ENCODE data around the gene COL24A1. TPM values are rescaled to one million over a fixed set of nuclear protein-coding genes. Genes with fewer than 3 reads are reported as not detected.

Gene COL24A1
- 0.10 and 0.18 TPM in 2 replicates for polyA plus RNA-seq (2013)

DNA sequence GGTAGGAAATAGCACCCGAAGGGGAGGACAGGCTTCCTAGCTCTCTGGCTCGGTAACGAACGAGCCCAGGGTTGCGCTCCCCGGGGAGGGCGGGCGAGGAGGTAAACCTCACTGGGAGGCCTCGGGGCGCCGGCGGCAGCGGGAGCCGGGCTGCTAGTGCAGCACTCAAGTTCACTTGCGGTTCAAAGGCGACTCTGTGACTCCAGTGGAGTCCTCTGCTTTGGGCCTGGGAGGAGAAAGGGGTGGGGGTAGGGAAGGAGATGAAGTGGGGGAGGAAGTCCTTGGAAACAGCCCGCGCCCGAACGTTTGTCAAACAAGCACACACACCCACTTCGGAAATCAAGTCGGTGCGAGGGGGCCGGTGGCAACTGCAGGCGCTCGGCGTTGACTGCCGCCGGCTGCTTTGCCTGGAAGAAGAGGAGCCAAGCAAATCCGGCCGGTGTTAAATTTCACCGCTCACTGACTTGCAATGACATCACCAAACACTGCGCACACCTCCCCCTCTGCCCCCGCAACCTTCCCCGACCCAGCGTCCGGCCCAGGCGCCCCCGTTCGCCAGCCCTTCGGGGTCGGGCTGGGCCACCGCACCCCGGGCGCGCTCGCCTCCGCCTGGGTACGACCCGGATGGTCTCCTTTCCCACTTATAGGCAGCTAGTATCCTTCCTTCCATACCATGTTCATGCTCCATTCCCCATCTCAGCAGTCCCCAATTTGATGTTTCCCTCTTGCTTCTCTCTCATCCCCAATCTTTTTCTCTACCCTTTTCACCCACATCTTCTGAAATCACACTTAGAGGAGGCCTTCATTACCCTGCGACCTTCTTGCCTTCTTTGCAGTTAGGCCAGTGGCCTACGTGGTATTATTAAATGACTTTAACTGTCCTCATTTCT, at the start of gene COL24A1:
Gene COL24A1, minus strand, starts transcription at position 207 of the 890 bp plus-strand sequence. CDS start 376 bp downstream, outside the sequence.
- Histone ChIP-seq H2BK12ac (ENCODE audit: low read length) (peak within 1 kb of the TSS; percentile 6), H3K18ac (ENCODE audit: low read length) (no peak within 1 kb of the TSS), H3K27me3 (ENCODE audit: insufficient read depth, low read length) (peaks cover 21% of the 10 kb centered on the region), H3K4me1 (ENCODE audit: control insufficient read depth in 1 of 2, insufficient read depth in 2 of 2, low read length in 2 of 2) (peaks cover 25% of the 10 kb centered on the region in 2 experiments), H3K4ac (ENCODE audit: low read depth, low read length) (no peak within 1 kb of the TSS), H3K23ac (ENCODE audit: low read length) (no peak within 1 kb of the TSS), H4K12ac (ENCODE audit: low read depth, low read length) (no peak within 1 kb of the TSS), H3K36me3 (ENCODE audit: control insufficient read depth in 1 of 2, insufficient read depth in 2 of 2, low read length in 2 of 2) (no peaks in the 10 kb centered on the region), H3K9me3 (ENCODE audit: insufficient read depth, low read depth, low read length) (no peaks in the 10 kb centered on the region), H3K79me1 (ENCODE audit: low read length) (peaks cover 5% of the 10 kb centered on the region), H2AK5ac (ENCODE audit: low read length) (no peak within 1 kb of the TSS), H2AFZ (ENCODE audit: insufficient read depth, low read length, poor library complexity) (no peak within 1 kb of the TSS), H2BK120ac (ENCODE audit: insufficient read depth, low read length, poor library complexity) (peak within 1 kb of the TSS; percentile 41), H4K8ac (ENCODE audit: low read depth, low read length) (no peak within 1 kb of the TSS), H3K14ac (ENCODE audit: low read length) (no peak within 1 kb of the TSS), H4K91ac (ENCODE audit: low read depth, low read length) (peak within 1 kb of the TSS; percentile 19), H3K27ac (ENCODE audit: low read depth, low read length) (no peak within 1 kb of the TSS), H2BK5ac (ENCODE audit: low read depth, low read length, poor library complexity) (no peak within 1 kb of the TSS), H3K4me2 (ENCODE audit: low read length) (peak within 1 kb of the TSS; percentile 93), H3K9ac (ENCODE audit: low read length) (peak within 1 kb of the TSS; percentile 22), H3K79me2 (ENCODE audit: control insufficient read depth, insufficient read depth, low read length, poor library complexity) (no peaks in the 10 kb centered on the region), H3K4me3 (ENCODE audit: low read depth, low read length) (peak within 1 kb of the TSS; percentile 56)
- no CpG with 5 or more reads among the region's 52 CpGs for WGBS (ENCODE audit: extremely low coverage, insufficient coverage, insufficient read length)
- DNase-seq: peak in 1 of 2 donors; percentile 30

DNA sequence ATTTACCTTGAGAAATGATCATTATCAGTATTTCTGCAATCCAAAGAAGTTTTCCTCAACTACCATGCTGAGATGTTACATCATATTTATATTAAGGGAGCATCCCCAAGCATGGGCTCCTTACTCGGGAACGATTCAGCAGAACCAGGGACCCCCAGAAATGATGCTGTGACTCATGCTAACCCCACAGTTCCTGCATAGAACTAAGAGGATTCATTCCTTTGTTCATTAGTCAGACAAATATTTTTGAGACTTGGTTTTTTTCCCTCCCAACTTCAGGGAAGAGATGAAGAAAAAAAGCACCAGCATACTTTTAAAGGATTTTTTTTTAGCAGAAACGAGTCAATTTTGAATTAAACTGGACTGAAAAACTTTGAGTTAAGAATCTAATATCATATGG, 49.2 kb upstream of the COL24A1 start:
- H3K9ac ChIP-seq (ENCODE audit: low read length): no peak overlapping the region
- no peaks in the 10 kb centered on the region for H3K27me3 ChIP-seq (ENCODE audit: insufficient read depth, low read length)
- no peak overlapping the region for H2BK120ac ChIP-seq (ENCODE audit: insufficient read depth, low read length, poor library complexity)
- no peak overlapping the region for H2BK5ac ChIP-seq (ENCODE audit: low read depth, low read length, poor library complexity)
- no peak overlapping the region for H4K12ac ChIP-seq (ENCODE audit: low read depth, low read length)
- H3K27ac ChIP-seq (ENCODE audit: low read depth, low read length): no peak overlapping the region
- H3K23ac ChIP-seq (ENCODE audit: low read length): no peak overlapping the region
- H3K4me2 ChIP-seq (ENCODE audit: low read length): no peak overlapping the region
- no peak overlapping the region for H2BK12ac ChIP-seq (ENCODE audit: low read length)
- no CpG with 5 or more reads among the region's 3 CpGs for WGBS (ENCODE audit: extremely low coverage, insufficient coverage, insufficient read length)
- no peak overlapping the region for H3K4ac ChIP-seq (ENCODE audit: low read depth, low read length)
- no peaks in the 10 kb centered on the region for H3K79me1 ChIP-seq (ENCODE audit: low read length)
- no peaks in the 10 kb centered on the region for H3K4me1 ChIP-seq (ENCODE audit: control insufficient read depth in 1 of 2, insufficient read depth in 2 of 2, low read length in 2 of 2)
- H3K14ac ChIP-seq (ENCODE audit: low read length): no peak overlapping the region
- H2AK5ac ChIP-seq (ENCODE audit: low read length): no peak overlapping the region
- no peaks in the 10 kb centered on the region for H3K79me2 ChIP-seq (ENCODE audit: control insufficient read depth, insufficient read depth, low read length, poor library complexity)
- H3K18ac ChIP-seq (ENCODE audit: low read length): no peak overlapping the region
- H4K91ac ChIP-seq (ENCODE audit: low read depth, low read length): no peak overlapping the region
- DNase-seq: no peak
- H3K9me3 ChIP-seq (ENCODE audit: insufficient read depth, low read depth, low read length): peaks cover 1% of the 10 kb centered on the region
- no peak overlapping the region for H4K8ac ChIP-seq (ENCODE audit: low read depth, low read length)
- no peak overlapping the region for H2AFZ ChIP-seq (ENCODE audit: insufficient read depth, low read length, poor library complexity)
- H3K4me3 ChIP-seq (ENCODE audit: low read depth, low read length): no peak overlapping the region
- no peaks in the 10 kb centered on the region for H3K36me3 ChIP-seq (ENCODE audit: control insufficient read depth in 1 of 2, insufficient read depth in 2 of 2, low read length in 2 of 2)

DNA sequence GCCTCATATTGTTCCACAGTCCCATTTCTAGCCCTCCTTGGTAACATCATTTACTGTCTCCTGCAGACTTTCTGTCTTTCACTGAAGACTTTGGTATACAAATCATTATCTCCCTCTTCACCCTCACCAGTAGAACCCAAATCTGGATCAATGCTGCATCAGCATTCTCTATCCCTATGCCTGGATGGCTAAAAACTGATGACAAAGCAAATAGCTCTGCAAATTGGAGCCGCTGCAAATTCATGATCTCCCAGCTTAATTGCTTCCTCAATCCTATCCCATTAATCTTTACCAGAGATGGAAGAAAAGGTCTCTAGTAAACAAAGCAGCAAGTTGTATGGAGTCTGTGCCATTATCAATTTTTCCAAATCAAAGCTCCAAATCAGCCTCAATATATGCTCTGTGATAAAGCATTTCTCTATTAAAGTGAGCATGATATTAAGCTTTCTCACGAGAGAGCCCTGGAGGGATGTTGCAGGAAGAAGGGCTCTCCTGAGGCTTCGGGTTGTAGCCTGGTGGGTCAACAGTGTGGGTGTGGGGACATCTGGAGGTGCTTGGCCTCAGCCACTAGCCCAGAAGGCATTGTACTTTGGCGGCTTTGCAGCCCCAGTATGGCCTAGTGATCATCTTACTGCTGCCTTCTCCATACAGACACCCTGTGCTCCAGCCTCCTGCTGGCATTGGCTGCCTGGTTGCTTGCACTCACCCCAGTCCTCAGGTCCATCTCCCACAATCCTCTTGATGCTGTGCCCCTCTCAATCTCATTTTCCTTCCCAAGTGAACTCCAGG, 46.2 kb upstream of the COL24A1 start:
- no peak overlapping the region for H2AFZ ChIP-seq (ENCODE audit: insufficient read depth, low read length, poor library complexity)
- no peak overlapping the region for H2AK5ac ChIP-seq (ENCODE audit: low read length)
- H2BK120ac ChIP-seq (ENCODE audit: insufficient read depth, low read length, poor library complexity): no peak overlapping the region
- H4K91ac ChIP-seq (ENCODE audit: low read depth, low read length): no peak overlapping the region
- H3K18ac ChIP-seq (ENCODE audit: low read length): no peak overlapping the region
- H3K36me3 ChIP-seq (ENCODE audit: control insufficient read depth in 1 of 2, insufficient read depth in 2 of 2, low read length in 2 of 2): no peaks in the 10 kb centered on the region
- peaks cover 1% of the 10 kb centered on the region for H3K9me3 ChIP-seq (ENCODE audit: insufficient read depth, low read depth, low read length)
- H3K79me1 ChIP-seq (ENCODE audit: low read length): no peaks in the 10 kb centered on the region
- H2BK5ac ChIP-seq (ENCODE audit: low read depth, low read length, poor library complexity): no peak overlapping the region
- no peak overlapping the region for H3K4ac ChIP-seq (ENCODE audit: low read depth, low read length)
- no peak overlapping the region for H3K14ac ChIP-seq (ENCODE audit: low read length)
- H3K4me2 ChIP-seq (ENCODE audit: low read length): no peak overlapping the region
- H4K12ac ChIP-seq (ENCODE audit: low read depth, low read length): no peak overlapping the region
- H3K4me3 ChIP-seq (ENCODE audit: low read depth, low read length): no peak overlapping the region
- WGBS (ENCODE audit: extremely low coverage, insufficient coverage, insufficient read length): no CpG with 5 or more reads among the region's 4 CpGs
- H3K79me2 ChIP-seq (ENCODE audit: control insufficient read depth, insufficient read depth, low read length, poor library complexity): no peaks in the 10 kb centered on the region
- H3K27ac ChIP-seq (ENCODE audit: low read depth, low read length): no peak overlapping the region
- no peaks in the 10 kb centered on the region for H3K4me1 ChIP-seq (ENCODE audit: control insufficient read depth in 1 of 2, insufficient read depth in 2 of 2, low read length in 2 of 2)
- no peak overlapping the region for H2BK12ac ChIP-seq (ENCODE audit: low read length)
- no peak for DNase-seq
- no peak overlapping the region for H3K9ac ChIP-seq (ENCODE audit: low read length)
- H4K8ac ChIP-seq (ENCODE audit: low read depth, low read length): no peak overlapping the region
- no peaks in the 10 kb centered on the region for H3K27me3 ChIP-seq (ENCODE audit: insufficient read depth, low read length)
- no peak overlapping the region for H3K23ac ChIP-seq (ENCODE audit: low read length)

DNA sequence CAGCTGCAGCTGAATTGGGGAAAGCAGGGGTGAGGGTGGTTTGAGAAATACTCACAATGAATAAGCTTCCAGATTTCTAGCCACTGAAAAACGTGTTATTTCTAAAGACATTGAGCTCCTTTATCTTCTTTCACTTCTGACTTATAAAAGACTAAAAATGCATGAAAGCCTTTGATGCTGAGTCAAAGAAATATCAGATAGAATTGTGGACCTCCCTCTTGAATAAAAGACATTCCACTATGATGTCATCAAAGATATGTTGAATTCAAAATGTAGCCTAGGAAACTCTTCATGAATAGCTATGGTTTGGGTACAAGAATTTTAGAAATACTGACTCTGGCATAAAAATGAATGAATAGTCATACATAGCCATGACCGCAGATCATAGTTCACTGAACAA, 44.7 kb upstream of the COL24A1 start:
- H3K27ac ChIP-seq (ENCODE audit: low read depth, low read length): no peak overlapping the region
- no peak overlapping the region for H2BK120ac ChIP-seq (ENCODE audit: insufficient read depth, low read length, poor library complexity)
- no peaks in the 10 kb centered on the region for H3K79me2 ChIP-seq (ENCODE audit: control insufficient read depth, insufficient read depth, low read length, poor library complexity)
- H3K79me1 ChIP-seq (ENCODE audit: low read length): no peaks in the 10 kb centered on the region
- H3K4me1 ChIP-seq (ENCODE audit: control insufficient read depth in 1 of 2, insufficient read depth in 2 of 2, low read length in 2 of 2): no peaks in the 10 kb centered on the region
- no CpG with 5 or more reads among the region's 2 CpGs for WGBS (ENCODE audit: extremely low coverage, insufficient coverage, insufficient read length)
- H3K18ac ChIP-seq (ENCODE audit: low read length): no peak overlapping the region
- H3K4me2 ChIP-seq (ENCODE audit: low read length): no peak overlapping the region
- no peak overlapping the region for H3K23ac ChIP-seq (ENCODE audit: low read length)
- H3K27me3 ChIP-seq (ENCODE audit: insufficient read depth, low read length): no peaks in the 10 kb centered on the region
- H3K36me3 ChIP-seq (ENCODE audit: control insufficient read depth in 1 of 2, insufficient read depth in 2 of 2, low read length in 2 of 2): no peaks in the 10 kb centered on the region
- H3K14ac ChIP-seq (ENCODE audit: low read length): no peak overlapping the region
- H2AFZ ChIP-seq (ENCODE audit: insufficient read depth, low read length, poor library complexity): no peak overlapping the region
- H4K8ac ChIP-seq (ENCODE audit: low read depth, low read length): no peak overlapping the region
- H3K9me3 ChIP-seq (ENCODE audit: insufficient read depth, low read depth, low read length): no peaks in the 10 kb centered on the region
- no peak overlapping the region for H3K9ac ChIP-seq (ENCODE audit: low read length)
- H3K4ac ChIP-seq (ENCODE audit: low read depth, low read length): no peak overlapping the region
- no peak for DNase-seq
- H2BK5ac ChIP-seq (ENCODE audit: low read depth, low read length, poor library complexity): no peak overlapping the region
- H3K4me3 ChIP-seq (ENCODE audit: low read depth, low read length): no peak overlapping the region
- no peak overlapping the region for H4K91ac ChIP-seq (ENCODE audit: low read depth, low read length)
- H2BK12ac ChIP-seq (ENCODE audit: low read length): no peak overlapping the region
- no peak overlapping the region for H2AK5ac ChIP-seq (ENCODE audit: low read length)
- no peak overlapping the region for H4K12ac ChIP-seq (ENCODE audit: low read depth, low read length)
